Central memory CD4-positive, alpha-beta T cell (primary cell): ENCODE data around the gene DOHH.
A peak's percentile ranks its signal among the peaks of the same experiment; 100 is the strongest.

Experiments
- DNase-seq: peaks from one replicate; pipeline ENCODE4 v3.0.0; 2022

The DOHH gene

DNA sequence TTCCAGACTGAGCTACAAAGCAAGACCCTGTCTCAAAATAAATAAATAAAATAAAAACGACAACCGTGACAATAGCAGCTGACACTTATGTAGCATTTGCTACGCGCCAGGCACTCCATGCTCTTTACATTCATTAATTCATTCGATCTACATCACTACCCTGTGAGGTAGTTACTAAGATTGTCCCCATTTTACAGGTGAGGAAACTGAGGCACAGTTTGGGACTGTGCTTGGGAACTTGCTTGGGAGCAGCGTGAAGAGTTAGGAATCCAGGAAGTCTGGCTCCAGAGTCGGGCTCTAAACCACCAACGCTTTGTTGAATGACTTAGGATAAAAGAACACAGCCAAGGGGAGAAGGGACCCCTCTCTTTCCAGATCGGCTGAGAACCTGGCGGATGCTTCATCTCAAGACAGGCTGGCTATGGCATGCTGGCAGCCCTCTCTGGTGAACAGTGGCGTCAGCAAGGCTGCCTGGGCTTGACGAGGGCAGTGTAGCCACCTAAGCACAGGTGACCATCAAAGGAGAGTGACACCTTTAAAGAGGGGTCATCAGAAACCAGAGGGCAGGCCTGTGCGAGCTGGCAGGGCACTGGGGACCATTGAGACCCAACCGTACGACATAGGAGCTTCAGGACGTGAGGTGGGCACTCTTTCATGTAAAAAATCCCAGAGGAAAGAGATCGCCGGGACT is 591 bp downstream of the DOHH start:
- no peak for DNase-seq

DNA sequence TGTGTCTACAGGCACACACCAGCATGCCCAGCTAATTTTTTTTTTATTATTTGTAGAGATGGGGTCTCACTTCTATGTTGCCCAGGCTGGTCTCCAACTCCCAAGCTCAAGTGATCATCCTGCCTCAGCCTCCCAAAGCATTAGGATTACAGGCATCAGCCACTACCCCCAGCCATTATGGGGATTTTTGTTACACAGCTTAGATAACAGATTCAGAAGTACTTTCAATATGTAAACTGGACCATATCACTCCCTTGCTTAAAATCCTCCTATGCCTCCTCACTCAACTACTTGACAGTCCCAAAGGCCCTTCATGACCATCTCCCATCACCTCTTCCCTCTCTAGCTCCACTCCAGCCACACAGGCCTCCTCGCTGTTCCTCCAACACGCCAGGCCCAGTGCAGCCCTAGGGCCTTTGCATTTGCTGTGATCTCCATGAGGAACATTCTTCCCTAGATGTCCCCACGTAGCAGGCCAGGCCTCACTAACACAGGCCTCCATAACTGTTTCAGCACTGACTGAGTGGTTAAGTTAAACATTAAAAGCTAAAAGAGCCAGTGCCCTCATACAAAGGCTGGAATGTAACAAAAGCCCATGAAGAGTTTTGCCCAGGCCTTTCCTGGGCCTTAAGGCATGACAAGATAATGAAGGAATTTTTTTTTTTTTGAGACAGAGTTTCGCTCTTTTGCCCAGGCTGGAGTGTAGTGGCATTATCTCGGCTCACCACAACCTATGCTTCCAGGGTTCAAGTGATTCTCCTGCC is 2.5 kb downstream of the DOHH start:
- no peak for DNase-seq

DNA sequence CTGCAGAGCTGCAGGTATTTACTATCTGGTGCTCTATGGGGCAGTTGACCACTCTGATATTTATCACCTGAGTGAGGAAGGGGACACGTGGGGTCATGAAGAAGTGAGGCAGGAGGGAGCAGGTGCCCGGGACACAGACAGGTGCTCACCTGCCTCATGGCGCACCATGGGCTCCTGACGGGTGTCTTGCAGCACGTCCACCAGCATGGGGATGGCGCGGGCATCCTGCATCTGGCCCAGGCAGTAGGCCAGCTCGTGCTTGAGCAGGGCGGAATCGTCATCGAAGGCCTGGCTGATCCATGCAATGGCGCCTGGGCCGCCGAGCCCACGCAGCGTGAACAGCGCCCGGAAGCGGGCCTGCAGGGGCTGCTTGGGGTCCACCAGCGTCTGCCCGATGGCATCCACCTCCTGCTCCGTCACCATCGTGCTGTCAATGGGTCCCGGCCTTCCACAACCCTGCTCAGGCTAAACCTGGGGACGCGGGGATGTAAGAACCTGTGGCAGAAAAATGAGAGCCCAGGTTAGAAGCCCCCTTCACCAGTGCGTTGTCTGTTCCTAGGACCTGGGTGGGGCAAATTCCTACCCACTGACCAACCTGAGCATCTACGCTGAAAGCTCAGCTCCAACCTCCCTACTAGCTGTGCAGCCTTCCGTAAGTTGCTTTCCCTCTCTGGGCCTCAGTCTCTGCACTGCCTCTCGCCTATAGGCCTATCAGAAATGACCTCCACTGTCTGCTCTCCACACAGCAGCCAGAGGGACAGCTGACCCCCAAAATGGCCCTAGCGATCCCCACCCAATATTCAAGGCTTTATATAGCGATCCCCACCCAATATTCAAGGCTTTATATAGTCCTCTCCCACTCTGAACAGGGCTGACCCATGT is 3.8 kb downstream of the DOHH start:
- no peak for DNase-seq

DNA sequence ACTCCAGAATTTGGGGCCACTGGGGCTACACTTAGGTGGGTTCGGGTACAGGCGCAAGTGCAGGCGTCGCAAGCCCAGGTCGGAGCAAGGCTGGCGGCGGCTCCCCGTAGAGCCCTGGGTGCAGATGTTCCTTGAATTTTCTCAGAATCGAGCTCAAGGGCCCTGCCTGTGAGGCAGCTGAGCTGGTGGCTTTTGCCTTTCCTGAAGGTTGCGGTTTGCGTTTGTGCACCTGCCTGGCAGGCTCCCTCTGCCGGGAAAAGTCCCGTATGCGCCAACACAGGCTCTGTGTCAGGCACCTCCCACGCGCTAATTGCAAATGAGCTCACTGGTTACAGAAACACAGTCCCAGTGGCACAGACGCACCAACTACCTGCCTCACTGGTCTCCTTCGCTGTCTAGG is 5.9 kb downstream of the DOHH start:
- peak; percentile 37 for DNase-seq

DNA sequence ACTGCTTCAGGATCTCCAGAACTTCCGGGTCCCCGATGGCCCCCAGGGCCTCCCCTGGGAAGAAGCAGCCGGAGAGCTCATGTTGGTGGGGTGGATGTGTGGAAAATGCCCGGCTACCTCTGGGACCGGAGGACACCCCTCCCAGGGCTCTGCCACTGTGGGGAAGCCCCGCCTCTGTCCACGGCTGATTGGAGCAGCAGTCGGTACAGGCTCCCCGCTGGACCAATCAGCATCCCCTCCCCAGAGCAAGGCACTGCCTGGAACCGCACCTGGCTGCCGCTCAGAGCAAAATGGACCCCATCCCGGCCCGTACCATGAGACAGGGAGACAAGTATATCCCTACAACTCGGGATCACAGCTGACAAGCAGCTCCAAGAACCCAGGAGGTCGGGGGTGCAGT is 6.4 kb downstream of the DOHH start:
- DNase-seq, result no peak

GRCh38 chr19:3493651-3494050 is 6.8 kb downstream of the DOHH start:
- no peak for DNase-seq

GRCh38 chr19:3492919-3493318 is 7.6 kb downstream of the DOHH start:
- no peak for DNase-seq

GRCh38 chr19:3492131-3492839 is 8.2 kb downstream of the DOHH start:
- DNase-seq, result no peak

DNA sequence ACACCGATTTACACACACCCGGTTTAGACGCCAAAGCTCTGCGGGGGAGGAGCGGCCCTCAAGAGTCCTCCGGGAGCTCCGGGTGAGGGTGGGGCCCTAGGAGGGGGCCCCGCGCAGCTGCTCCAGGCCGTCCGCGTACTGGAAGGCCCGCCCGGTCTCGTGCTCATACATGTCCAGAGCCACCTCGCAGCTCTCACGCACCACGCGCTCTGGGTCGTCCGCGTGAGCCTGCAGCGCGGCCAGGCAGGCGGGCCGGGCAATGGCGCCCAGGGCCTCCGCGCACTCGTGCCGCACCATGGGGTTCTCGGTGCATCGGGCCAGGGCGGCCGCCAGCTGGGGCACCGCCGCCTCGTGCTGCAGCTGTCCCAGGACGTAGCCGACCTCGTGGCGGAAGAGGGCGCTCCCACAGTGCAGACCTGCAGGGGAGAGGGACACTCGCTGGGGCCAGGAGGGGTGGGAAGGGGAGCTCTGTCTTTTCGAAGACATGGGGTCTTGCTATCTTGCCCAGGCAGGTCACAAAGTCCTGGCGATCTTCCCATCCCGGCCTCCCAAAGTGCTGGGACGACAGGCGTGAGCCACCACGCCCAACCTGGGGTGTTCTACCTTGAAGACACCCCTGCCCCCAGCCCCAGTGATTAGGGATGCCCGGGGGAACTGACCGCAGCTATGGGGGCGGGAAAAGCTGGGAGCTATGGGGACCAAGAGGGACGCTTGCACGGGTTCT is 8.9 kb downstream of the DOHH start:
- DNase-seq, result no peak

- no peak for DNase-seq
Observed at GRCh38 chr19:3483226-3483628, 17.2 kb downstream of the DOHH start, which contains the start of gene SMIM44. Gene SMIM44 (minus strand): TSS chr19:3483441. CDS start chr19:3483403, 38 bp downstream.

GRCh38 chr19:3482507-3483225 is 17.8 kb downstream of the DOHH start:
- no peak for DNase-seq

GRCh38 chr19:3481241-3482090 is 19.0 kb downstream of the DOHH start:
- no peak for DNase-seq

- DNase-seq, result no peak
Observed at GRCh38 chr19:3480383-3481091, 19.9 kb downstream of the DOHH start, which contains the start of gene SMIM24. Gene SMIM24 (minus strand): TSS chr19:3480525. CDS start chr19:3480463, 62 bp downstream.

- peak; percentile 34 for DNase-seq
Observed at GRCh38 chr19:3479834-3480215, 20.6 kb downstream of the DOHH start.

DNA sequence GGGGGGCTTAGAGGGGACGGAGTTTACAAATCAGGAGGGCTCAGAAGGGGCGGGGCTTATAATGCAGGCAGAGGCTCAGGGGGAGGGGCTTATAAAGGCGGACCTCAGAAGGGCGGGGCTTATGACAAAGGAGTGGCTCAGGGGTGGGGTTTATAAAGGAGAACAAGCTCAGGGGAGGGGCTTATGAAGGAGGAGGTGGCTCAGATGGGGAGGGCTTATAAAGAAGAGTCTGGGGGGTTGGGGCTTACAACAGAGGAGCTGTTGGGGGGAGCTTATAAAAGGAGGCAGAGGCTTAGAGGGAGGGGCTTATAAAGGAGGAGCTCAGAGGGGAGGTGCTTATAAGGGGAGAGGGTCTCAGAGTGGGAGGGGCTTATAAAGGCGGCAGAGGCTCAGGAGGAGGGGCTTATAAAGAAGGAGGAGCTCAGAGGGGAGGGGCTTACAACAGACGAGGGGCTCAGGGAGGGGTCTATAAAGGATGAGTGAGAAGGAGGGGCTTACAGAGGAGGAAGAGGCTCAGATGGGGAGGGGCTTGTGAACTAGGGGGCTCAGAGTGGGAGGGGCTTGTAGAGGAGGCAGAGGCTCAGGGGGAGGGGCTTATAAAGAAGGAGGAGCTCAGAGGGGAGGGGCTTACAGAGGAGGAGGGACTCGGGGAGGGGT is 21.2 kb downstream of the DOHH start:
- DNase-seq, result peak; percentile 31

GRCh38 chr19:3478409-3479176 is 21.9 kb downstream of the DOHH start:
- DNase-seq, result no peak

GRCh38 chr19:3477951-3478350 is 22.5 kb downstream of the DOHH start:
- DNase-seq, result no peak

- no peak for DNase-seq
Observed at GRCh38 chr19:3477506-3477905, 23.0 kb downstream of the DOHH start.
